ENCODE results near the gene ENOX1. TPM values are rescaled to one million over a fixed set of nuclear protein-coding genes. Genes with fewer than 3 reads are reported as not detected.
"Not testable (repeated sequence)": the region's sequence is repeated elsewhere in the genome, so short reads cannot be mapped to it uniquely, and the experiment has no call there.

The ENOX1 gene
- total RNA-seq, 1 donor from 2014 or later: 19.3 TPM

- peak; percentile 28 for DNase-seq (ENCODE audit: low spot score)
These were observed 353.8 kb downstream of the ENOX1 start for GRCh38 chr13:43432958-43433357.

DNA sequence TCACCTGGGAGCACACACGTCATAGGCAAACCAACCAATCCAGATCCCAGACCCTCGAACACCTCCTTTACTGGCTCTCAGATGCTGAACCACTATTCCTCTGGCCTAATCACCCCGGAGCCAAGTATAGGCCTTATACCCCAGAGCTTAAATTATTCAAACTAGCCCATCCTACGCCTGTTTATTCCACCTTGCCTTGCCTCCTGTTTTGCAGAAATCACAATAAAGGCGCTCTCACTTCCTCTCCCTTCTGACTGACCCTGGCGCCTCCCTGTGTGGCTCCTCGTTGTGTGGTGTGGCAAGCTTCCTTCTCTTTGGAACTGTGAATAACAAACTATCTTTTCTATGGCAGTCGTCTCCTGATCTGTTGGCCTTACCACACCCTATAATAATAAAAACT lies 354.9 kb downstream of the ENOX1 start:
- DNase-seq (ENCODE audit: low spot score): no peak

DNA sequence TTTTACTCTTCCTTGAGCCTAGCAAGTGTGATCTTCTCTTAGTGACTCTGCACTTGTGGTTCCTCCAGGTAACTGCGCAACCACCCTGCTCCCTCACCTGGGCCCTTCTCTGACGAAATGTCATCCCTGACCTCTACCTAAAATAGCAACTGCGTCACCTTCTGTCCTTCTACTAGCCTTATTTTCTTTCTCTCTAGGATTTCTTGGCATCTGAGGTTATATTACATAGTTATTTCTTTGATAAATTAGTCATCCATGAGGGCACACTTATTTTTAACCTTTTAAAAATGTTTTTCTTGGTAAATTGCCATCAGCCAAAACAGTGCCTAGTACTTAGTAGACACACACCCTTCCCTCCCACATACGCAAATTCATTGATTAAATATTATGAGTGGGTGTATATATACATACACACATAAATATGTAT lies 355.5 kb downstream of the ENOX1 start:
- no peak for DNase-seq (ENCODE audit: low spot score)

GRCh38 chr13:43428545-43429296 lies 358.1 kb downstream of the ENOX1 start:
- DNase-seq (ENCODE audit: low spot score): peak; percentile 27

- no peak for DNase-seq (ENCODE audit: low spot score)
These were observed 360.4 kb downstream of the ENOX1 start for GRCh38 chr13:43426355-43426754.

GRCh38 chr13:43425234-43425633 lies 361.5 kb downstream of the ENOX1 start:
- DNase-seq (ENCODE audit: low spot score): no peak

- no peak for DNase-seq (ENCODE audit: low spot score)
These were observed 362.4 kb downstream of the ENOX1 start for GRCh38 chr13:43424412-43424811.

DNA sequence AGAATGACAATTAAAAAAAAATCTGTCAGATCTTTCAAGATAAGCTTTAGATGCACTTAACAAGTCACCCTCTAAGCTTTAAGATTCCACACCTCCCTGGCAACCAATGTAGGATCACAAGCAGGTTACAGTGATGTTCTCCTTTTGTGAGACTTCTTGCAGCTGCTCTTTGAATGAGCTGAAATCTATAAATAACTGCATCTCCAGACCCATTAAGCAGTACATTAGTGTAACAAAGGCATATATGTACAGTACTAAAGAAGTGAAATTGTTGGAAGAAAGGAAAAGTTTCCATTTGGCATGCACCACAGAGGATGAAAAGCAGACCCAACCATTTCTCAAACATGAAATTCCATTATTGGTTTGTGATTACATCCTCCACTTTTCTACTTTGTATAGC lies 364.7 kb downstream of the ENOX1 start:
- DNase-seq (ENCODE audit: low spot score): no peak

DNA sequence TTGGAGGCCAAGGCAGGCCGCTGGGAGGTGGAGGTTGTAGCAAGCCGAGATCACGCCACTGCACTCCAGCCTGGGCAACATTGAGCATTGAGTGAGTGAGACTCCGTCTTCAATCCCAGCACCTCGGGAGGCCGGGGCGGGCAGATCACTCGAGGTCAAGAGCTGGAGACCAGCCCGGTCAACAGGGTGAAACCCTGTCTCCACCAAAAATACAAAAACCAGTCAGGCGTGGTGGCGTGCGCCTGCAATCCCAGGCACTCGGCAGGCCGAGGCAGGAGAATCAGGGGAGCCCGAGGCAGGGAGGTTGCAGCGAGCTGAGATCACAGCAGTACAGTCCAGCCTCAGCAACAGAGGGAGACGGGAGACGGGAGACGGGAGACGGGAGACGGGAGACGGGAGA lies 369.9 kb downstream of the ENOX1 start:
- not testable (repeated sequence) for DNase-seq (ENCODE audit: low spot score)

GRCh38 chr13:43416408-43416807 lies 370.4 kb downstream of the ENOX1 start:
- not testable (repeated sequence) for DNase-seq (ENCODE audit: low spot score)

- DNase-seq (ENCODE audit: low spot score): not testable (repeated sequence)
These were observed 370.8 kb downstream of the ENOX1 start for GRCh38 chr13:43415903-43416391.

- DNase-seq (ENCODE audit: low spot score): no peak
These were observed 372.7 kb downstream of the ENOX1 start for GRCh38 chr13:43414111-43414510.

DNA sequence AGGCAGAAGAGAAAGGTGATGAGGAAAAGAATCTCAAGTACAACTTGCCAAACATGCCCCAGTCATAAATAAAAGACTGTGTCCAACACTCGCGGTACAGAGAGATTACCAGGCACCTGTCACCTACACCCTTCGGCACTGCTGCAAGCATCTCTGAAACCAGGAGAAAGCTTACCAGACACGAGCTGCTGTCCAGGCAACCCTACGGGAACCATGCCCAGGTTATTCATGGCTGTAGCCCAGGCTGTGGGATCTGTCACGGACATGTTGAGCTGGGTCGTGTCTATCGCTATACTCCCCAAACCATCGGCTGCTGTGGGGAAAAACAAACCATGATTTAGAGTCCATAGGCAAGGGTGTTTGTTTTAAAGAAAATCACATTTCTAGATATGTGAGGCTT lies 375.0 kb downstream of the ENOX1 start:
- DNase-seq (ENCODE audit: low spot score): no peak

DNA sequence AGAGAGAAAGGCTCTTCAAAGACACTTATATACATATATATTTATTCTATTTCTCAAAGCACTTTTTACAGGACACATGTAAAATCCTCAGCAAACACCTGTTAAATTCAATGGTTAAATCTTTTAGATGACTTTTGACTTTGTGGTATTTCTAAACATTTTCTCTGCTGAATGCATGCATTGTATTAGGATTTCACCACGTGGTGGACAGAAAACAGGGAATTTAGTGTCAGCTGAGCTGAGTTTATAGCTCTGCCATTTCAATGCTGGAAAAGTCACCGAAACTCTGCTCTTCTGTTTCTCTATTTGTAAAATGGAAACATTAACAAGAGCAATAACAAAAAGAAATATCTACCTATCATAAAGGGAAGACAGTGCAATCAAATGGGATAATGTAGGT lies 375.6 kb downstream of the ENOX1 start:
- no peak for DNase-seq (ENCODE audit: low spot score)

- DNase-seq (ENCODE audit: low spot score): peak; percentile 84
These were observed 378.5 kb downstream of the ENOX1 start for GRCh38 chr13:43408274-43408673.

GRCh38 chr13:43407023-43407581 lies 379.7 kb downstream of the ENOX1 start:
- no peak for DNase-seq (ENCODE audit: low spot score)

- peak; percentile 65 for DNase-seq (ENCODE audit: low spot score)
These were observed 381.3 kb downstream of the ENOX1 start for GRCh38 chr13:43405457-43405856.

DNA sequence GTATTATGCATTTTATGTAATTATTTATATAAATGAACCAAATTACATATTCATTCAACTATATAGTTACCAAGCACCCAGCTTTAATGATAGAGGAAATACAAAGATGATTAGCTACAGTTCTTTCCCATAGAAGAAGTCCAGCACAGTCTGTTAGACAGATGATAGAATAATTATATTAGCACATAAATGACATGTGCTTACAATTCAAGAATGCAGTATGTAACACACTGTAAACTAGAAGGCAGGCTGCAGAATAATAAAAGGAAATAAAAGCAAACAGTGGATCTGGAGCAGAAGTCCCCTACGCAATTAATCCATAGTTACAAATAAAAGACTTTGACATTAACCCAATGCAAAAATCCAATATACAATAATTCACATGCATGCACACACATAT lies 384.4 kb downstream of the ENOX1 start:
- DNase-seq (ENCODE audit: low spot score): no peak

DNA sequence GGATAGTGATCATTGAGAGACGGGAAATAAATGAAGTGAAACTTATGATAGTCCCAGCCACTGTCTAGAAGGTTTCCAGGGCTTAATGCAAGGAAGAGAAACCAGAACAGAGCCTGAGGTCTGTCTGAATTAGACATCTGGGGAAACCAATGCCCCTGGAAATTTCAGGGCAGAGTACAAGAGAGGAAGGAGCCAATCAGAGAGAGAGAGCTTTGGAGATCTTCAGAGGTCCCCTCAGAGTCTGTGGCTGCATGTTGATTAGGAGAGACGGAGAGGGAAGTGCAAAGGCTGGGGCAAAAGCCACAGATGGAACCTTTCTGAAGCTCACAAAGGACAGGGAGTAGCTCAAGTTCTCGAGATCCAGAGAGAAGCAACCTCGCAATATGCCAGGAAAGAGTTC lies 385.4 kb downstream of the ENOX1 start:
- DNase-seq (ENCODE audit: low spot score): no peak

GRCh38 chr13:43397111-43397510 lies 389.7 kb downstream of the ENOX1 start:
- DNase-seq (ENCODE audit: low spot score): no peak

DNA sequence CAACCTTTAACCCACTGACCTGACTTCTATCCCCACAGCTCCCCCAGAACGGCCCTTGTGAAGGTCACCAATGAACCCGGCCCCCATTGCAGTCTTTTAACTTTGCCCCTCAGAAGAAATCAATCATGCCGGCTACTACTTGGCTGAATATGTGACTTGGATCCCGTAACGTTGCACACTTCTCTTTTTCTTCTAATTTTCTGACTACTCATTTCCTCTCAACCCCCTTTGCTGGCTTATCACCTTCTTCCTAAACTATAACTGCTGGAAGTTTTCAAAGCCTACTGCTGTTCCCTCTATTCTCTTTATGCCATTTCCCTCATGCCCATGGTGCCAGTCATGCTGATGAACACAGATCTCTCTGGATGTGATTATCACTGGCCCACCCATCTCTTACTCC lies 395.7 kb downstream of the ENOX1 start:
- DNase-seq (ENCODE audit: low spot score): no peak

DNA sequence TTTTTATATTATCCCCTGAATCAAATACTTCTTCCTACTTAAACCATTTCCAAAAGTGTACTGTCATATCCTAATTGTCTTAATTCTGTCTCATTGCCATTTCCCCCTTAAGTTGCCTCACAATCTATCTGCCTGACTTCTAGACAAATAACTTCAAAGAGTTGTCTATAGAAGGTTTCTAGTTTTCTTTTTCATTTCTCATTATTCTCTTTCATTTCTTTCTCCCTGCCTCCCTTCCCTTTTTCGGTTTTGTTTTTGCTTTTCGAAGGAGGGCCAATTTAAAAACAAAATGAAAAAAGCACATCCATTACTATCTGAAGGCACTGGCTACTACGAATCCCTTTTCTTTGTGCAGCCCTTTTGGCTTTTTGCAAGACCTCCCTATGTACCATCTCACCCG lies 396.2 kb downstream of the ENOX1 start:
- no peak for DNase-seq (ENCODE audit: low spot score)

GRCh38 chr13:43389983-43390382 lies 396.8 kb downstream of the ENOX1 start:
- DNase-seq (ENCODE audit: low spot score): no peak
